ENCODE measurements around the gene GABRB2. TPM values are rescaled to one million over a fixed set of nuclear protein-coding genes. Genes with fewer than 3 reads are reported as not detected.

Gene GABRB2
- total RNA-seq, 1 donor from 2014 or later = not detected

- Mint-ChIP-seq H3K36me3 (ENCODE audit: unreplicated experiment) (no peaks in the 10 kb centered on the region), H3K4me3 (ENCODE audit: unreplicated experiment) (no peak overlapping the region), H3K4me1 (ENCODE audit: unreplicated experiment) (no peaks in the 10 kb centered on the region), H3K27me3 (ENCODE audit: unreplicated experiment) (no peaks in the 10 kb centered on the region), H3K27ac (ENCODE audit: unreplicated experiment) (no peak overlapping the region), H3K9me3 (ENCODE audit: unreplicated experiment) (peaks cover 41% of the 10 kb centered on the region)
- DNase-seq (ENCODE audit: extremely low spot score, unreplicated experiment) = no peak
- no peak for TF ChIP-seq CTCF (IDR thresholded peaks at IDR 0.05)
Observed at GRCh38 chr5:161269125-161269524, 277.4 kb downstream of the GABRB2 start.

GRCh38 chr5:161266954-161267353 lies 279.6 kb downstream of the GABRB2 start:
- Mint-ChIP-seq H3K4me3 (ENCODE audit: unreplicated experiment) (no peak overlapping the region), H3K9me3 (ENCODE audit: unreplicated experiment) (peaks cover 36% of the 10 kb centered on the region), H3K36me3 (ENCODE audit: unreplicated experiment) (no peaks in the 10 kb centered on the region), H3K27me3 (ENCODE audit: unreplicated experiment) (no peaks in the 10 kb centered on the region), H3K4me1 (ENCODE audit: unreplicated experiment) (no peaks in the 10 kb centered on the region), H3K27ac (ENCODE audit: unreplicated experiment) (no peak overlapping the region)
- no peak for DNase-seq (ENCODE audit: extremely low spot score, unreplicated experiment)
- no peak for TF ChIP-seq CTCF (IDR thresholded peaks at IDR 0.05)

GRCh38 chr5:161265006-161265405 lies 281.5 kb downstream of the GABRB2 start:
- no peak for TF ChIP-seq CTCF (IDR thresholded peaks at IDR 0.05)
- H3K9me3 Mint-ChIP-seq (ENCODE audit: unreplicated experiment) = peaks cover 31% of the 10 kb centered on the region
- no peak for DNase-seq (ENCODE audit: extremely low spot score, unreplicated experiment)
- no peak overlapping the region for H3K27ac Mint-ChIP-seq (ENCODE audit: unreplicated experiment)
- no peaks in the 10 kb centered on the region for H3K36me3 Mint-ChIP-seq (ENCODE audit: unreplicated experiment)
- H3K4me1 Mint-ChIP-seq (ENCODE audit: unreplicated experiment) = no peaks in the 10 kb centered on the region
- no peak overlapping the region for H3K4me3 Mint-ChIP-seq (ENCODE audit: unreplicated experiment)
- no peaks in the 10 kb centered on the region for H3K27me3 Mint-ChIP-seq (ENCODE audit: unreplicated experiment)

- no peak for TF ChIP-seq CTCF (IDR thresholded peaks at IDR 0.05)
- DNase-seq (ENCODE audit: extremely low spot score, unreplicated experiment) = no peak
Observed at GRCh38 chr5:161263191-161263590, 283.3 kb downstream of the GABRB2 start.

GRCh38 chr5:161261668-161262323 lies 284.7 kb downstream of the GABRB2 start:
- Mint-ChIP-seq H3K4me3 (ENCODE audit: unreplicated experiment) (no peak overlapping the region), H3K4me1 (ENCODE audit: unreplicated experiment) (no peaks in the 10 kb centered on the region), H3K36me3 (ENCODE audit: unreplicated experiment) (no peaks in the 10 kb centered on the region), H3K9me3 (ENCODE audit: unreplicated experiment) (peaks cover 9% of the 10 kb centered on the region), H3K27ac (ENCODE audit: unreplicated experiment) (no peak overlapping the region), H3K27me3 (ENCODE audit: unreplicated experiment) (no peaks in the 10 kb centered on the region)
- no peak for TF ChIP-seq CTCF (IDR thresholded peaks at IDR 0.05)
- no peak for DNase-seq (ENCODE audit: extremely low spot score, unreplicated experiment)

More at GRCh38 chr5:161263191-161263590, 283.3 kb downstream of the GABRB2 start:
- Mint-ChIP-seq H3K27ac (ENCODE audit: unreplicated experiment) (no peak overlapping the region), H3K4me3 (ENCODE audit: unreplicated experiment) (no peak overlapping the region), H3K9me3 (ENCODE audit: unreplicated experiment) (peaks cover 17% of the 10 kb centered on the region), H3K4me1 (ENCODE audit: unreplicated experiment) (no peaks in the 10 kb centered on the region), H3K36me3 (ENCODE audit: unreplicated experiment) (no peaks in the 10 kb centered on the region), H3K27me3 (ENCODE audit: unreplicated experiment) (no peaks in the 10 kb centered on the region)

Data from osteocyte (in vitro differentiated cells).